Colonic mucosa (tissue), 4 donors: Measurements from ENCODE around the gene MYO1H. TPM values are rescaled to one million over a fixed set of nuclear protein-coding genes. Genes with fewer than 3 reads are reported as not detected.

Experiments used
- DNase-seq: peaks from one replicate; pipeline ENCODE4 v3.0.0-alpha.2; 2020
- H3K27ac ChIP-seq: fragments of 200-600 bp; one replicate; pipeline ENCODE4 v1.8.0; 2021
- H3K27me3 ChIP-seq: fragments of 200-600 bp; one replicate; pipeline ENCODE4 v1.8.0; 2021
- H3K36me3 ChIP-seq: fragments of 200-600 bp; one replicate; pipeline ENCODE4 v1.8.0; 2021
- H3K4me1 ChIP-seq: fragments of 200-600 bp; one replicate; pipeline ENCODE4 v1.8.0; 2021; ENCODE audit warnings: mild to moderate bottlenecking
- H3K4me3 ChIP-seq: fragments of 200-600 bp; one replicate; pipeline ENCODE4 v1.8.0; 2021
- H3K9ac ChIP-seq, 2 donors: one replicate each; pipeline ENCODE4 v1.7.0; 2013; ENCODE audit warnings: control low read depth in 2 of 2, low read depth in 2 of 2, low read length in 2 of 2
- H3K9me3 ChIP-seq: fragments of 200-600 bp; one replicate; pipeline ENCODE4 v1.8.0; 2021
- intact Hi-C: fragments of 100-400 bp; cut with DNase I; formaldehyde crosslinking; loops from one replicate; pipeline ENCODE4 v1.14.1; 2022
- total RNA-seq, 2 donors: library from RNA; stranded (reverse); fragmentation: NEBNext Ultra II Directional in 1 of 2; extraction: Animal tissue kit (Norgen Biotek cat#: 25700) in 1 of 2; gene quantifications; one replicate each; pipeline ENCODE4 v1.2.1, GENCODE V29; 2021
- TF ChIP-seq, protein P1 (sequence below): fragments of 200-600 bp; IDR thresholded peaks from one replicate; pipeline ENCODE4 v1.8.0; 2022; ENCODE audit warnings: antibody characterized with exemption, mild to moderate bottlenecking
- donor health status: healthy.
- donor health status: DM: no; HTN: no; CAD: no.
- donor health status: DM: no; HTN: no; CAD: no.

The MYO1H gene
- total RNA-seq, 2 donors from 2014 or later = 0.21 TPM; not detected in 1

DNA sequence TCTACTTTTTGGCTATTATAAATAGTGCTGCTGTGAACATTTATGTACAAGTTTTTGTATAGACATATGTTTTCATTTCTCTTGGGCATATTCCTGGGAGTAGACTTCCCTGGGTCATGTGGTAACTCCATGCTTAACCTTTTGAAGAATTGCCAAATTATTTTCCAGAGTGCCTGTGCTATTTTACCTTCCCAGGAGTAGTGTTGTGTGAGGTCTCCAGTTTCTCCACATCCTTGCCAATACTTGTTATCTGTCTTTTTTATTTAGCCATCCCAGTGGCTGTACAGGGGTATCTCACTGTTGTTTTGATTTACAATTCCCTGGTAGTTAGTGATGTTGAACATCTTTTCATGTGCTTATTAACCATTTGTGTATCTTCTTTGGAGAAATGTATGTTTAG lies 148.6 kb downstream of the MYO1H start:
- H3K36me3 ChIP-seq = peaks cover 11% of the 10 kb centered on the region
- no peak for DNase-seq
- H3K4me3 ChIP-seq = no peak overlapping the region
- intact Hi-C loops = no loop called here
- H3K9ac ChIP-seq = no peak overlapping the region
- no peaks in the 10 kb centered on the region for H3K4me1 ChIP-seq
- TF ChIP-seq, protein P1, sequence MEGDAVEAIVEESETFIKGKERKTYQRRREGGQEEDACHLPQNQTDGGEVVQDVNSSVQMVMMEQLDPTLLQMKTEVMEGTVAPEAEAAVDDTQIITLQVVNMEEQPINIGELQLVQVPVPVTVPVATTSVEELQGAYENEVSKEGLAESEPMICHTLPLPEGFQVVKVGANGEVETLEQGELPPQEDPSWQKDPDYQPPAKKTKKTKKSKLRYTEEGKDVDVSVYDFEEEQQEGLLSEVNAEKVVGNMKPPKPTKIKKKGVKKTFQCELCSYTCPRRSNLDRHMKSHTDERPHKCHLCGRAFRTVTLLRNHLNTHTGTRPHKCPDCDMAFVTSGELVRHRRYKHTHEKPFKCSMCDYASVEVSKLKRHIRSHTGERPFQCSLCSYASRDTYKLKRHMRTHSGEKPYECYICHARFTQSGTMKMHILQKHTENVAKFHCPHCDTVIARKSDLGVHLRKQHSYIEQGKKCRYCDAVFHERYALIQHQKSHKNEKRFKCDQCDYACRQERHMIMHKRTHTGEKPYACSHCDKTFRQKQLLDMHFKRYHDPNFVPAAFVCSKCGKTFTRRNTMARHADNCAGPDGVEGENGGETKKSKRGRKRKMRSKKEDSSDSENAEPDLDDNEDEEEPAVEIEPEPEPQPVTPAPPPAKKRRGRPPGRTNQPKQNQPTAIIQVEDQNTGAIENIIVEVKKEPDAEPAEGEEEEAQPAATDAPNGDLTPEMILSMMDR = no peak
- H3K9me3 ChIP-seq = no peaks in the 10 kb centered on the region
- H3K27ac ChIP-seq = no peak overlapping the region
- no peaks in the 10 kb centered on the region for H3K27me3 ChIP-seq

DNA sequence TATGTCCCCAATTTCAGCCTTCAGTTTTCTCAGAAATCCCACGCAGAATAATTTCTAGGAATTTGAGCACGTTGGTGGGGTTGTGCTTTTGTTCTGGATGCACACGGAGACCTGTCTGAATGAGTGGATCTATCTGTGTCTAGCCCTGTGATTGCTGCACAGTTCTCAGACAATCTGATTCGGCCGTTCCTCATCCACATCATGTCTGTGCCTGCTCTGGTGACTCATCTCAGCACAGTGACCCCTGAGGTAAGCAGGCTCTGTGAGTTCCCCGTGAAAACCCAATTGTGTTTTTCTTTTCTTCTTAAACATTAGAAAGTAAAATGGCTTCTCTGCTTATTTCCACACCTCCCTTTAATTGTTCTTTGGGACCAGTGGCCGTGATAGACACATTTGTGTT lies 150.0 kb downstream of the MYO1H start:
- no peaks in the 10 kb centered on the region for H3K27me3 ChIP-seq
- TF ChIP-seq, protein P1 = no peak
- intact Hi-C loops = no loop called here
- DNase-seq = no peak
- H3K9ac ChIP-seq = no peak overlapping the region
- H3K4me3 ChIP-seq = no peak overlapping the region
- no peak overlapping the region for H3K27ac ChIP-seq
- no peaks in the 10 kb centered on the region for H3K9me3 ChIP-seq
- H3K4me1 ChIP-seq = no peaks in the 10 kb centered on the region
- H3K36me3 ChIP-seq = peaks cover 5% of the 10 kb centered on the region

Other genes starting within 250 kb of the MYO1H start
- 10 to 100 TPM; 21.3 to 32.8 TPM for gene ACACB, start 231.3 kb upstream of the MYO1H start, total RNA-seq
- not detected for gene FOXN4, start 38.6 kb upstream of the MYO1H start, total RNA-seq
- 10 to 100 TPM; 50.3 to 74.8 TPM for gene KCTD10, start 129.4 kb downstream of the MYO1H start, total RNA-seq
- 10 to 100 TPM; 44.6 to 52.0 TPM for gene UBE3B, start 129.7 kb downstream of the MYO1H start, total RNA-seq
- 10 to 100 TPM; 59.1 to 76.6 TPM for gene MMAB, start 225.6 kb downstream of the MYO1H start, total RNA-seq
- gene MVK, start 225.9 kb downstream of the MYO1H start, total RNA-seq = 10 to 100 TPM; 29.6 to 38.9 TPM